Measurements from ENCODE around the gene SEMA3C.

DNA sequence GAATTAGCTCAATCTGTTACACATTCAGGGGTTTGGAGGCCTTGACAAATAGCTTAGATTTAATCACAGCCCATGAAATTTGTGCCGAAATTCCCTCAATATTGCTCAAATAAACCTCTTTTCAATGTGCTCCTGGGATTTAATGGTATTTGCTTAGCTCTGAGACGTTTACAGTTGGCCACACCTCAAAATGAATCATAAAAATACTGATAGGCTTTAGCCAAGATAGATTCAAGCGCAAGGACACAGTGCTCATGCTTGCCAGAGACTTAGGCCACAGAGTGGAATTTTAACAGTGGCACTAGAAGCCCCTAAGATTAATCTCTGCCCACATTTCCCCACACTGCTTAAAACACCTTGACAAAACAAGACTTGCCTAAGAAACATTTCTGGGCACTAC lies 2.3 kb upstream of the SEMA3C start:
- TF ChIP-seq, protein P1, sequence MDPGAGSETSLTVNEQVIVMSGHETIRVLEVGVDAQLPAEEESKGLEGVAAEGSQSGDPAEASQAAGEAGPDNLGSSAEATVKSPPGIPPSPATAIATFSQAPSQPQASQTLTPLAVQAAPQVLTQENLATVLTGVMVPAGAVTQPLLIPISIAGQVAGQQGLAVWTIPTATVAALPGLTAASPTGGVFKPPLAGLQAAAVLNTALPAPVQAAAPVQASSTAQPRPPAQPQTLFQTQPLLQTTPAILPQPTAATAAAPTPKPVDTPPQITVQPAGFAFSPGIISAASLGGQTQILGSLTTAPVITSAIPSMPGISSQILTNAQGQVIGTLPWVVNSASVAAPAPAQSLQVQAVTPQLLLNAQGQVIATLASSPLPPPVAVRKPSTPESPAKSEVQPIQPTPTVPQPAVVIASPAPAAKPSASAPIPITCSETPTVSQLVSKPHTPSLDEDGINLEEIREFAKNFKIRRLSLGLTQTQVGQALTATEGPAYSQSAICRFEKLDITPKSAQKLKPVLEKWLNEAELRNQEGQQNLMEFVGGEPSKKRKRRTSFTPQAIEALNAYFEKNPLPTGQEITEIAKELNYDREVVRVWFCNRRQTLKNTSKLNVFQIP (CRISPR knock-in tag; IDR thresholded peaks at IDR 0.05; ENCODE audit: borderline replicate concordance, low read depth): no peak
- TF ChIP-seq ZFP30 (CRISPR knock-in tag; IDR thresholded peaks at IDR 0.05) (no peak), BACH2 (CRISPR knock-in tag; IDR thresholded peaks at IDR 0.05; ENCODE audit: borderline replicate concordance) (no peak), GLIS3 (CRISPR knock-in tag; IDR thresholded peaks at IDR 0.05) (no peak), ZC3H10 (CRISPR knock-in tag; IDR thresholded peaks at IDR 0.05) (no peak), ARNTL (CRISPR knock-in tag; IDR thresholded peaks at IDR 0.05; ENCODE audit: borderline replicate concordance, low read depth) (no peak), SNAI2 (CRISPR knock-in tag; IDR thresholded peaks at IDR 0.05) (no peak), ZNF70 (CRISPR knock-in tag; IDR thresholded peaks at IDR 0.05) (no peak), ZNF565 (CRISPR knock-in tag; conservative IDR thresholded peaks at IDR 0.05; ENCODE audit: low read depth) (no peak)
- TF ChIP-seq, protein P2, sequence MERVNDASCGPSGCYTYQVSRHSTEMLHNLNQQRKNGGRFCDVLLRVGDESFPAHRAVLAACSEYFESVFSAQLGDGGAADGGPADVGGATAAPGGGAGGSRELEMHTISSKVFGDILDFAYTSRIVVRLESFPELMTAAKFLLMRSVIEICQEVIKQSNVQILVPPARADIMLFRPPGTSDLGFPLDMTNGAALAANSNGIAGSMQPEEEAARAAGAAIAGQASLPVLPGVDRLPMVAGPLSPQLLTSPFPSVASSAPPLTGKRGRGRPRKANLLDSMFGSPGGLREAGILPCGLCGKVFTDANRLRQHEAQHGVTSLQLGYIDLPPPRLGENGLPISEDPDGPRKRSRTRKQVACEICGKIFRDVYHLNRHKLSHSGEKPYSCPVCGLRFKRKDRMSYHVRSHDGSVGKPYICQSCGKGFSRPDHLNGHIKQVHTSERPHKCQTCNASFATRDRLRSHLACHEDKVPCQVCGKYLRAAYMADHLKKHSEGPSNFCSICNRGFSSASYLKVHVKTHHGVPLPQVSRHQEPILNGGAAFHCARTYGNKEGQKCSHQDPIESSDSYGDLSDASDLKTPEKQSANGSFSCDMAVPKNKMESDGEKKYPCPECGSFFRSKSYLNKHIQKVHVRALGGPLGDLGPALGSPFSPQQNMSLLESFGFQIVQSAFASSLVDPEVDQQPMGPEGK (CRISPR knock-in tag; IDR thresholded peaks at IDR 0.05; ENCODE audit: borderline replicate concordance): no peak
- TF ChIP-seq, protein P3, sequence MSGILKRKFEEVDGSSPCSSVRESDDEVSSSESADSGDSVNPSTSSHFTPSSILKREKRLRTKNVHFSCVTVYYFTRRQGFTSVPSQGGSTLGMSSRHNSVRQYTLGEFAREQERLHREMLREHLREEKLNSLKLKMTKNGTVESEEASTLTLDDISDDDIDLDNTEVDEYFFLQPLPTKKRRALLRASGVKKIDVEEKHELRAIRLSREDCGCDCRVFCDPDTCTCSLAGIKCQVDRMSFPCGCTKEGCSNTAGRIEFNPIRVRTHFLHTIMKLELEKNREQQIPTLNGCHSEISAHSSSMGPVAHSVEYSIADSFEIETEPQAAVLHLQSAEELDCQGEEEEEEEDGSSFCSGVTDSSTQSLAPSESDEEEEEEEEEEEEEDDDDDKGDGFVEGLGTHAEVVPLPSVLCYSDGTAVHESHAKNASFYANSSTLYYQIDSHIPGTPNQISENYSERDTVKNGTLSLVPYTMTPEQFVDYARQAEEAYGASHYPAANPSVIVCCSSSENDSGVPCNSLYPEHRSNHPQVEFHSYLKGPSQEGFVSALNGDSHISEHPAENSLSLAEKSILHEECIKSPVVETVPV (CRISPR knock-in tag; IDR thresholded peaks at IDR 0.05): no peak
- TF ChIP-seq, protein P4, sequence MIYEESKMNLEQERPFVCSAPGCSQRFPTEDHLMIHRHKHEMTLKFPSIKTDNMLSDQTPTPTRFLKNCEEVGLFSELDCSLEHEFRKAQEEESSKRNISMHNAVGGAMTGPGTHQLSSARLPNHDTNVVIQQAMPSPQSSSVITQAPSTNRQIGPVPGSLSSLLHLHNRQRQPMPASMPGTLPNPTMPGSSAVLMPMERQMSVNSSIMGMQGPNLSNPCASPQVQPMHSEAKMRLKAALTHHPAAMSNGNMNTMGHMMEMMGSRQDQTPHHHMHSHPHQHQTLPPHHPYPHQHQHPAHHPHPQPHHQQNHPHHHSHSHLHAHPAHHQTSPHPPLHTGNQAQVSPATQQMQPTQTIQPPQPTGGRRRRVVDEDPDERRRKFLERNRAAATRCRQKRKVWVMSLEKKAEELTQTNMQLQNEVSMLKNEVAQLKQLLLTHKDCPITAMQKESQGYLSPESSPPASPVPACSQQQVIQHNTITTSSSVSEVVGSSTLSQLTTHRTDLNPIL (CRISPR knock-in tag; IDR thresholded peaks at IDR 0.05; ENCODE audit: low read depth): no peak
- TF ChIP-seq, protein P5, sequence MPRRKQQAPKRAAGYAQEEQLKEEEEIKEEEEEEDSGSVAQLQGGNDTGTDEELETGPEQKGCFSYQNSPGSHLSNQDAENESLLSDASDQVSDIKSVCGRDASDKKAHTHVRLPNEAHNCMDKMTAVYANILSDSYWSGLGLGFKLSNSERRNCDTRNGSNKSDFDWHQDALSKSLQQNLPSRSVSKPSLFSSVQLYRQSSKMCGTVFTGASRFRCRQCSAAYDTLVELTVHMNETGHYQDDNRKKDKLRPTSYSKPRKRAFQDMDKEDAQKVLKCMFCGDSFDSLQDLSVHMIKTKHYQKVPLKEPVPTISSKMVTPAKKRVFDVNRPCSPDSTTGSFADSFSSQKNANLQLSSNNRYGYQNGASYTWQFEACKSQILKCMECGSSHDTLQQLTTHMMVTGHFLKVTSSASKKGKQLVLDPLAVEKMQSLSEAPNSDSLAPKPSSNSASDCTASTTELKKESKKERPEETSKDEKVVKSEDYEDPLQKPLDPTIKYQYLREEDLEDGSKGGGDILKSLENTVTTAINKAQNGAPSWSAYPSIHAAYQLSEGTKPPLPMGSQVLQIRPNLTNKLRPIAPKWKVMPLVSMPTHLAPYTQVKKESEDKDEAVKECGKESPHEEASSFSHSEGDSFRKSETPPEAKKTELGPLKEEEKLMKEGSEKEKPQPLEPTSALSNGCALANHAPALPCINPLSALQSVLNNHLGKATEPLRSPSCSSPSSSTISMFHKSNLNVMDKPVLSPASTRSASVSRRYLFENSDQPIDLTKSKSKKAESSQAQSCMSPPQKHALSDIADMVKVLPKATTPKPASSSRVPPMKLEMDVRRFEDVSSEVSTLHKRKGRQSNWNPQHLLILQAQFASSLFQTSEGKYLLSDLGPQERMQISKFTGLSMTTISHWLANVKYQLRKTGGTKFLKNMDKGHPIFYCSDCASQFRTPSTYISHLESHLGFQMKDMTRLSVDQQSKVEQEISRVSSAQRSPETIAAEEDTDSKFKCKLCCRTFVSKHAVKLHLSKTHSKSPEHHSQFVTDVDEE (CRISPR knock-in tag; IDR thresholded peaks at IDR 0.05): no peak

Data from SK-N-SH treated with all-trans-retinoic acid at 6 μM for 48 hours (cell line).